GM19239 (cell line): ENCODE results near the gene PLEKHA5.

Source experiments
- DNase-seq: peaks from one replicate; pipeline ENCODE4 v3.0.0; 2011; ENCODE audit warnings: low spot score; ENCODE audit not compliant: insufficient read length
- FAIRE-seq: peaks from 2 replicates; lab custom pipeline; 2011; peaks lifted over from hg19 to GRCh38; lab: Jason Lieb, UNC

PLEKHA5 gene

DNA sequence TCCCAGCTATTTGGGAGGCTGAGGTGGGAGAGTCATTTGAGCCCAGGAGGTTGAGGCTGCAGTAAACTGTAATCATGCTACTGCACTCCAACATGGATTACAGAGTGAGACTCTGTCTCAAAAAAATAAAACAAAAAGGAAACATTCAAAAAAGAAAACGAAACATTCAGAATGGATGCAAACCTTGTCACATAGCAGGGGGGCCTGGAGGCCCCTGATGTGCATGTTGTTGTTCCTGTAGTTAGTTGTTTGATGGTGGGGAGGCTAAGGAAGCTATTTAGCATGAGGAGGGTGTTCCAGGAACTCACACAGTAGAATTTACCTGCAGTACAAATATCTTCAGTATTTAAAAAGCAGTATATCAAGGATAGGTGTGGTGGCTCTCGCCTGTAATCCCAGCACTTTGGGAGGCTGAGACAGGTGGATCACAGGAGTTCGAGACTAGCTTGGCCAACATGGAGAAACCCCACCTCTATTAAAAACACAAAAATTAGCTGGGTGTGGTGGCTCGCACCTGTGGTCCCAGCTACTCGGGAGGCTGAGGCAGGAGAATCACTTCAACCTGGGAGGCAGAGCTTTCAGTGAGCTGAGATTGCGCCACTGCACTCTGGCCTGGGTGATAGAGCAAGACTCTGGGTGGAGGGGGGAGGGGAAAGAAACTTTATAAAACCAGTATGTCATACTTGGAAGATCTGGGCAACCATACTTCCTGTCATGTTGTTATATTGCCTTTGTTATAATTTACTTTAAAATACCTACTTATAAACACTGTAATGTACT is 292.2 kb downstream of the PLEKHA5 start:
- DNase-seq (no peak), FAIRE-seq (no peak)

DNA sequence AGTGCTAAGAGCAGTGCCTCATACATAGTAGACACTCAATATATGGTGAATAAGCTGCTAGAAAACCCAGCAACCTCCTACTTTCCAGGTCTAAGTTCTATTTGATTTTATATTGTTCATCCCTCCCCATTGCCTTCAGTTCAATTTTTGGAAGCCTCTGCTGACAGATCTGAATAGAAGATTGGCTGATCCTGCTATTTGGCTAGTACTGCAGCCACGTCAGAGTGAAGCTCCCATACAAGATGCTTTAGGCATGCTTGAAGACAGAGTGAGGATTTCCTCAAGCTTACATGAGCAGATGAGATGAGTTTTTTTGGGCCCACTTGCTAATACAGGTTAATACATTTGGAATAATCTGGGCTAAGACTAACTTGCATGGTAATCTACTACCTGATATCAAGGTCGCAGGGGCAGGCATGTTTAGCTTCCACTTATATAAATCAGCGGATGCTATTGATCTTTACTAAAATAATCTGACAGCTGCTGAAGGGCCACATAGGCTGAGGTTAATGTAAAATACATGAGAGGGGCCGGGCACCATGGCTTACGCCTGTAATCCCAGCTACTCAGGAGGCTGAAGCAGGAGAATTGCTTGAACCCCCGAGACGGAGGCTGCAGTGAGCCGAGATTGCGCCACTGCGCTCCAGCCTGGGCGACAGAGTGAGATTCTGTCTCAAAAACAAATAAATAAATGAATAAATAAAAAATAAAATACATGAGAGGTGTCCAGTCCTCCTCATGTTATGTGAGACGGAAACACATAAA is 293.8 kb downstream of the PLEKHA5 start:
- FAIRE-seq (no peak), DNase-seq (no peak)
